ENCODE measurements around the gene DNTTIP2. TPM values are rescaled to one million over a fixed set of nuclear protein-coding genes. Genes with fewer than 3 reads are reported as not detected.

The DNTTIP2 gene
- total RNA-seq, 1 donor from 2014 or later, result 55.3 TPM

- H3K4me1 ChIP-seq (ENCODE audit: insufficient read depth, low read length), result peaks cover 13% of the 10 kb centered on the region
- H3K4me1 Mint-ChIP-seq (ENCODE audit: low read depth, unreplicated experiment), result peaks cover 13% of the 10 kb centered on the region
- peaks cover 5% of the 10 kb centered on the region for H3K27me3 Mint-ChIP-seq (ENCODE audit: low read depth, unreplicated experiment)
- H3K27ac ChIP-seq (ENCODE audit: low read depth, low read length), result peak within 1 kb of the TSS; percentile 61
- no peaks in the 10 kb centered on the region for H3K27me3 ChIP-seq (ENCODE audit: insufficient read depth, low read length)
- DNase-seq (ENCODE audit: low read depth) (peak; percentile 90), FAIRE-seq (no peak)
- H3K4me2 ChIP-seq (ENCODE audit: low read length), result peak within 1 kb of the TSS; percentile 95
- H3K36me3 Mint-ChIP-seq (ENCODE audit: low read depth, unreplicated experiment), result no peaks in the 10 kb centered on the region
- peak within 1 kb of the TSS; percentile 91 for H3K4me3 ChIP-seq (ENCODE audit: insufficient read depth, low read depth, low read length)
- peak within 1 kb of the TSS; percentile 86 for H3K27ac Mint-ChIP-seq (ENCODE audit: unreplicated experiment)
- peaks cover 38% of the 10 kb centered on the region for H4K20me1 ChIP-seq (ENCODE audit: insufficient read depth, low read length)
- no peak for TF ChIP-seq EZH2 (IDR thresholded peaks at IDR 0.05; ENCODE audit: insufficient read depth, low read length)
- peak; percentile 62 for TF ChIP-seq CTCF (IDR thresholded peaks at IDR 0.05; ENCODE audit: insufficient read depth, low read depth, low read length)
- H2AFZ ChIP-seq (ENCODE audit: low read depth, low read length), result peak within 1 kb of the TSS; percentile 72
- no peaks in the 10 kb centered on the region for H3K9me3 ChIP-seq (ENCODE audit: insufficient read depth, low read depth, low read length)
- no peaks in the 10 kb centered on the region for H3K36me3 ChIP-seq (ENCODE audit: insufficient read depth, low read length)
- H3K79me2 ChIP-seq (ENCODE audit: insufficient read depth, low read length), result peaks cover 46% of the 10 kb centered on the region
- peak within 1 kb of the TSS; percentile 86 for H3K9ac ChIP-seq (ENCODE audit: low read length)
- peaks cover 4% of the 10 kb centered on the region for H3K9me3 Mint-ChIP-seq (ENCODE audit: unreplicated experiment)
- H3K4me3 Mint-ChIP-seq (ENCODE audit: unreplicated experiment), result peak within 1 kb of the TSS; percentile 94
Measured at GRCh38 chr1:93909146-93910050, 30.4 kb upstream of the DNTTIP2 start, which contains the start of gene GCLM. GCLM (minus strand) TSS chr1:93909430; CDS start chr1:93909163, 267 bp downstream.

DNA sequence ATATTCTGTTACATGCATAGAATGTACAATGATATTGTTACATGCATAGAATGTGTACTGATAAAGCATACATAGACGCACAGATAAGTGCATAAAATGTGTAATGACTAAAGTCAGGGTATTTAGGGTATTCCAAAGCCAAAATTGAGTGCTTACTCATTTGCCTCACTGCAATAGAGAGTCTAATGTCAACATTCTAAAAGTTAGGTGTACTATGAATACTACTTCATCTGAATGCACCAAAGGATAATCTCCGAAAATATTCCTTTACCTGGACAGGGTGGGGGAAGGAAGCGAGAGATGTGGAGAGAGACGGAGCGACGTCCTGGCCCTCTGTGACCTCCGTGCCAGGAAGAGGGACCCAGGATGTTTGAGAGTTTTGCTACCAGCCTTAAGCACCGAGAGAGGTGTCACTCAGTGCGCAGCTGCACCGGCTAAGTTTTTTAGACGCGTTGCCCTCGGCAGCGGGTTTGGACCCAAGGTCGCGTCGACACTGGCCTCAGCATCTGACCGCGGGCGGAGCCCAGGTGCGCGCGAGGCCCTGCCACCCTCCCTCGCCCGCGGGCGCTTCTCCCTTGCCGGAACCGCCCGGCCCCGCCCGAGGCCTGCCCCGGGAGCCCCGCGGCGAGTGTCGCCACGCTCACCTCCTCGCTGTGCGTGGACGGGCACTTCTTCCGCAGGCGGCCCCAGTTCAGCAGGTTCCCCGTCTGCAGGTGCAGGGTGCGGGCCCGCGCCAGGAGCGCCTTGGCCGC lies 29.6 kb upstream of the DNTTIP2 start:
- Histone ChIP-seq H3K79me2 (ENCODE audit: insufficient read depth, low read length) (peaks cover 54% of the 10 kb centered on the region), H2AFZ (ENCODE audit: low read depth, low read length) (peak overlapping the region; percentile 72), H3K9me3 (ENCODE audit: insufficient read depth, low read depth, low read length) (no peaks in the 10 kb centered on the region), H3K27ac (ENCODE audit: low read depth, low read length) (peak overlapping the region; percentile 61), H3K4me3 (ENCODE audit: insufficient read depth, low read depth, low read length) (peak overlapping the region; percentile 91), H4K20me1 (ENCODE audit: insufficient read depth, low read length) (peaks cover 45% of the 10 kb centered on the region), H3K36me3 (ENCODE audit: insufficient read depth, low read length) (no peaks in the 10 kb centered on the region), H3K4me1 (ENCODE audit: insufficient read depth, low read length) (peaks cover 13% of the 10 kb centered on the region), H3K4me2 (ENCODE audit: low read length) (peak overlapping the region; percentile 95), H3K27me3 (ENCODE audit: insufficient read depth, low read length) (no peaks in the 10 kb centered on the region), H3K9ac (ENCODE audit: low read length) (peak overlapping the region; percentile 86)
- Mint-ChIP-seq H3K9me3 (ENCODE audit: unreplicated experiment) (peaks cover 2% of the 10 kb centered on the region), H3K27ac (ENCODE audit: unreplicated experiment) (peak overlapping the region; percentile 86), H3K4me1 (ENCODE audit: low read depth, unreplicated experiment) (peaks cover 13% of the 10 kb centered on the region), H3K4me3 (ENCODE audit: unreplicated experiment) (peak overlapping the region; percentile 94), H3K27me3 (ENCODE audit: low read depth, unreplicated experiment) (peaks cover under 1% of the 10 kb centered on the region), H3K36me3 (ENCODE audit: low read depth, unreplicated experiment) (no peaks in the 10 kb centered on the region)
- TF ChIP-seq CTCF (IDR thresholded peaks at IDR 0.05; ENCODE audit: insufficient read depth, low read depth, low read length) (no peak), EZH2 (IDR thresholded peaks at IDR 0.05; ENCODE audit: insufficient read depth, low read length) (no peak)
- no peak for FAIRE-seq
- no peak for DNase-seq (ENCODE audit: low read depth)
